A549 treated with AZD9567 at 1 μM for 4 hours (cell line): ENCODE results near the gene SNAPC1. TPM values are rescaled to one million over a fixed set of nuclear protein-coding genes. Genes with fewer than 3 reads are reported as not detected.

Experiments used
- total RNA-seq: library from RNA; stranded (reverse); fragments of 200-300 nt; extraction: Qiagen RNA extraction; gene quantifications from 5 replicates; pipeline ENCODE4 v1.2.3, GENCODE V29; 2022; ENCODE audit not compliant: insufficient read depth

Gene SNAPC1, protein sequence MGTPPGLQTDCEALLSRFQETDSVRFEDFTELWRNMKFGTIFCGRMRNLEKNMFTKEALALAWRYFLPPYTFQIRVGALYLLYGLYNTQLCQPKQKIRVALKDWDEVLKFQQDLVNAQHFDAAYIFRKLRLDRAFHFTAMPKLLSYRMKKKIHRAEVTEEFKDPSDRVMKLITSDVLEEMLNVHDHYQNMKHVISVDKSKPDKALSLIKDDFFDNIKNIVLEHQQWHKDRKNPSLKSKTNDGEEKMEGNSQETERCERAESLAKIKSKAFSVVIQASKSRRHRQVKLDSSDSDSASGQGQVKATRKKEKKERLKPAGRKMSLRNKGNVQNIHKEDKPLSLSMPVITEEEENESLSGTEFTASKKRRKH
- 11.4 to 13.8 TPM (median 12.9 TPM) in 5 replicates for total RNA-seq

GRCh38 chr14:61761959-61762786 is at the start of gene SNAPC1:
SNAPC1 (plus strand) TSS chr14:61762420; CDS start chr14:61762461, 41 bp downstream.

GRCh38 chr14:61812347-61813095 is 50.3 kb downstream of the SNAPC1 start, which contains the start of gene SYT16:
SYT16 (plus strand) TSS chr14:61812703.

Other genes starting within 250 kb of the SNAPC1 start
- 122 to 298 TPM (median 163 TPM) in 5 replicates for gene HIF1A, start 66.9 kb upstream of the SNAPC1 start, total RNA-seq
- 0.07 to 0.14 TPM (median 0.13 TPM) in 4 of 5 replicates, not detected in the other for gene SYT16, start 50.3 kb downstream of the SNAPC1 start, total RNA-seq